Measurements from ENCODE around the gene IQGAP2.

Gene IQGAP2

DNA sequence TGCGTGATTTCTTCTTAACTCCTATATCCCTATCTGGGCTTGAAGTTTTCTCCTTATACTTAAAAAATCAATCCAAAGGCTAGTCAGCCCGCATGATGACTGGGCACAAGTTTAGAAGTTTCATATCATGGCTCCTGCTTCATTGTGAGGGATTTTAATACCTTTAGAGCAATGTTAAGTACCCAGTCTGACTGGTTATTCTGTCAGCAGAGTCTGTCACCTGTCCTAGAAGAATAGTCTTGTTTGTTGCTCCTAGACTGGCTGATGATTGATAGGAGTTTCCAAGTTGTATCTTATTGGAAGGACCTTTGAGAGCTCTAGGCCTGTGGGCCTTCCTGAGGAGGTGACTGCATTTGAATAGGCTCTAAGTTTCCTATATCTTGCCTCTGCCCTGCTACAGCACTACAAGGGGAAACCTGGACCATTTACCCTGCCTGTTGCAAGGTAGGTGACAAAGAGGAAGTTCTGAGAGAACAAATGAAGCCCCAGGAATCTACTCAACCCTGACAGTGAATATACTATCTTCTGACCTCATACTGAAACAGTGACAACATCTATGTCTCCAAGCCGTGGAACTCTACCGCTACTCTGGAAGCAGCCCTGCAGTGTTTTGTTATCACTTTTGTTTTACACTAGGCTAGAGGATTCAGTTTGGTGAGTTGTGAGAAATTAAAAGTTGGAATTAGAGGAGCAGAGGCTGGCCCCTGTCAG is 153.6 kb downstream of the IQGAP2 start:
- no peak overlapping the region for H2AFZ ChIP-seq (ENCODE audit: low read depth, low read length, severe bottlenecking)

DNA sequence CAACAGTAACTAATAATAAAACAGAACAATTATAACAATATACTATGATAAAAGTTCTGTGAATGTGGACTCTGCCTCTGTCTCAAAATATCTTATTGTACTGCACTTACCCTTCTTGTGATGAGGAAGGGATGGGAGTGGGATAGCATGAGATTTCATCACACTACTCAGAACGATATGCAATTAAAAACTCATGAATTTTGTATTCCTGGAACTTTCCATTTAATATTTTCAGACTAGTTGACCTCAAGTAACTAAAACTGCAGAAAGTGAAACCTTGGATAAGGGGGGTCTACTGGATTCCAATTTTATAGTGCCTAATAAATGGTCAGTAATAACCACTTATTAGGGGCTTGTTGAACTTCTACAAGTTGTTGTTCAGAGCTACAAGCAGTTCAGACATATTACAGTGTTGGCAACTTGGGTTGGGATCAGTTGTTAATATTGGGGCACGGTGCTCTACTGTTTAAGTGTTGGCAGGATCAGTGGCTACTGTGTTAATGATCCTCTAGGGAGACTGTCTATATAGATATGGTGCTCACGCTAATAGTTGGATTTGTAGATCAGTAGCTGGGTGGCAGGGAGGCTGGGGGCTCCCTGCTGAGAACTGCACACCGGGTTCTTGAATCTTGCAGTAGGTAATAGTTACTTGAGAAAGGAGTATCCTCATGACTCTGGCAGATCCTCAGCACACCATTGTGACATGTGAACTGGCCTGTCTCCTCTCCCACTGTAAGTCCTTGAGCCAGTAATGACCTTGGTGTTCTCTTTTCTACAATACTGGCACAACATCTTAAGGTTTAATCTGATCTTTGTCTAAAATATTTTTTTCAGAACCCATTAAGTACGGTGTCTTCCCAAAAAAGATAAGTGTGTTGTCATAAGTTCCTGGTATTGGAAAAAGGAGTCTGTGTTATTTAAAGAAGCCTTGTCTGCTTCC is 158.1 kb downstream of the IQGAP2 start:
- TF ChIP-seq CTCF (IDR thresholded peaks at IDR 0.05; ENCODE audit: insufficient read depth, low read length, poor library complexity, severe bottlenecking) = no peak
- TF ChIP-seq EZH2phosphoT487 (conservative IDR thresholded peaks at IDR 0.05; ENCODE audit: low read length) = no peak
- Histone ChIP-seq H3K9ac (ENCODE audit: low read length) (no peak overlapping the region), H3K9me3 (ENCODE audit: insufficient read depth, low read length) (no peaks in the 10 kb centered on the region), H3F3A (ENCODE audit: insufficient read depth) (no peaks in the 10 kb centered on the region), H4K20me1 (ENCODE audit: low read depth, low read length) (no peaks in the 10 kb centered on the region), H3K27ac (ENCODE audit: low read depth, low read length) (no peak overlapping the region), H3K4me2 (ENCODE audit: low read depth, low read length, poor library complexity, severe bottlenecking) (no peak overlapping the region), H3K79me2 (ENCODE audit: insufficient read depth, low read length) (no peaks in the 10 kb centered on the region), H3K36me3 (ENCODE audit: low read length) (no peaks in the 10 kb centered on the region), H3K27me3 (ENCODE audit: low read length) (no peaks in the 10 kb centered on the region), H3K4me3 (ENCODE audit: insufficient read depth, low read length, poor library complexity, severe bottlenecking) (no peak overlapping the region), H3K9me2 (replicated peaks; ENCODE audit: insufficient read depth, low read length) (no peaks in the 10 kb centered on the region), H2AFZ (ENCODE audit: low read depth, low read length, severe bottlenecking) (no peak overlapping the region)

More for the DNA sequence above, 153.6 kb downstream of the IQGAP2 start:
- no peaks in the 10 kb centered on the region for H3K9me3 ChIP-seq (ENCODE audit: insufficient read depth, low read length)
- no peak overlapping the region for H3K27ac ChIP-seq (ENCODE audit: low read depth, low read length)
- no peaks in the 10 kb centered on the region for H4K20me1 ChIP-seq (ENCODE audit: low read depth, low read length)
- H3K4me2 ChIP-seq (ENCODE audit: low read depth, low read length, poor library complexity, severe bottlenecking) = no peak overlapping the region
- H3K27me3 ChIP-seq (ENCODE audit: low read length) = no peaks in the 10 kb centered on the region
- no peaks in the 10 kb centered on the region for H3K79me2 ChIP-seq (ENCODE audit: insufficient read depth, low read length)
- H3K9ac ChIP-seq (ENCODE audit: low read length) = no peak overlapping the region
- H3K4me3 ChIP-seq (ENCODE audit: insufficient read depth, low read length, poor library complexity, severe bottlenecking) = no peak overlapping the region
- no peaks in the 10 kb centered on the region for H3K36me3 ChIP-seq (ENCODE audit: low read length)
- no peaks in the 10 kb centered on the region for H3K9me2 ChIP-seq (replicated peaks; ENCODE audit: insufficient read depth, low read length)
- TF ChIP-seq EZH2phosphoT487 (conservative IDR thresholded peaks at IDR 0.05; ENCODE audit: low read length) (no peak), CTCF (IDR thresholded peaks at IDR 0.05; ENCODE audit: insufficient read depth, low read length, poor library complexity, severe bottlenecking) (no peak)
- H3F3A ChIP-seq (ENCODE audit: insufficient read depth) = no peaks in the 10 kb centered on the region

GRCh38 chr5:76561959-76562358 is 158.9 kb downstream of the IQGAP2 start:
- TF ChIP-seq CTCF (IDR thresholded peaks at IDR 0.05; ENCODE audit: insufficient read depth, low read length, poor library complexity, severe bottlenecking) (no peak), EZH2phosphoT487 (conservative IDR thresholded peaks at IDR 0.05; ENCODE audit: low read length) (no peak)
- H3K27ac ChIP-seq (ENCODE audit: low read depth, low read length) = no peak overlapping the region
- H3K9ac ChIP-seq (ENCODE audit: low read length) = no peak overlapping the region
- H3K36me3 ChIP-seq (ENCODE audit: low read length) = no peaks in the 10 kb centered on the region
- H2AFZ ChIP-seq (ENCODE audit: low read depth, low read length, severe bottlenecking) = no peak overlapping the region
- H3K4me2 ChIP-seq (ENCODE audit: low read depth, low read length, poor library complexity, severe bottlenecking) = no peak overlapping the region
- no peak overlapping the region for H3K4me3 ChIP-seq (ENCODE audit: insufficient read depth, low read length, poor library complexity, severe bottlenecking)
- no peaks in the 10 kb centered on the region for H4K20me1 ChIP-seq (ENCODE audit: low read depth, low read length)
- H3K9me3 ChIP-seq (ENCODE audit: insufficient read depth, low read length) = no peaks in the 10 kb centered on the region
- no peaks in the 10 kb centered on the region for H3F3A ChIP-seq (ENCODE audit: insufficient read depth)
- no peaks in the 10 kb centered on the region for H3K27me3 ChIP-seq (ENCODE audit: low read length)
- no peaks in the 10 kb centered on the region for H3K79me2 ChIP-seq (ENCODE audit: insufficient read depth, low read length)
- no peaks in the 10 kb centered on the region for H3K9me2 ChIP-seq (replicated peaks; ENCODE audit: insufficient read depth, low read length)

Data from SU-DHL-6 (cell line).